Trophoblast cell (in vitro differentiated cells and primary cell): Measurements from ENCODE around the gene LUZP1.
A peak's percentile ranks its signal among the peaks of the same experiment; 100 is the strongest.

ENCODE experiments used
- DNase-seq, 2 donors: peaks; one replicate each; pipeline ENCODE4 v3.0.0-alpha.2; 2016
- H2AFZ ChIP-seq: 2 replicates; pipeline ENCODE4 v1.6.1; 2013; ENCODE audit warnings: low read length, moderate library complexity, mild to moderate bottlenecking; ENCODE audit not compliant: insufficient read depth, poor library complexity
- H2AK5ac ChIP-seq: 2 replicates; pipeline ENCODE4 v1.6.1; 2013; ENCODE audit warnings: mild to moderate bottlenecking, low read length
- H2BK120ac ChIP-seq: 2 replicates; pipeline ENCODE4 v1.6.1; 2013; ENCODE audit warnings: low read length, mild to moderate bottlenecking, moderate library complexity; ENCODE audit not compliant: insufficient read depth, poor library complexity
- H2BK12ac ChIP-seq: 2 replicates; pipeline ENCODE4 v1.6.1; 2013; ENCODE audit warnings: mild to moderate bottlenecking, low read length, moderate library complexity
- H2BK5ac ChIP-seq: 2 replicates; pipeline ENCODE4 v1.6.1; 2013; ENCODE audit warnings: low read length, low read depth, moderate library complexity, mild to moderate bottlenecking; ENCODE audit not compliant: poor library complexity
- H3K14ac ChIP-seq: 2 replicates; pipeline ENCODE4 v1.6.1; 2013; ENCODE audit warnings: mild to moderate bottlenecking, low read length
- H3K18ac ChIP-seq: 2 replicates; pipeline ENCODE4 v1.6.1; 2013; ENCODE audit warnings: mild to moderate bottlenecking, low read length
- H3K23ac ChIP-seq: 2 replicates; pipeline ENCODE4 v1.6.1; 2013; ENCODE audit warnings: low read length
- H3K27ac ChIP-seq: 2 replicates; pipeline ENCODE4 v1.5.1; 2013; ENCODE audit warnings: low read depth, mild to moderate bottlenecking, inconsistent platforms, low read length, moderate library complexity
- H3K27me3 ChIP-seq: 2 replicates; pipeline ENCODE4 v1.6.1; 2013; ENCODE audit warnings: inconsistent platforms, mild to moderate bottlenecking, low read length, moderate library complexity; ENCODE audit not compliant: insufficient read depth
- H3K36me3 ChIP-seq, 2 experiments: 1 replicate in 1 of 2; 2 replicates in 1 of 2; pipeline ENCODE4 v1.6.1; 2013; ENCODE audit warnings: low read length in 2 of 2, mild to moderate bottlenecking in 2 of 2, moderate library complexity in 1 of 2; ENCODE audit not compliant: insufficient read depth in 2 of 2, control insufficient read depth in 1 of 2
- H3K4ac ChIP-seq: 2 replicates; pipeline ENCODE4 v1.6.1; 2013; ENCODE audit warnings: low read depth, mild to moderate bottlenecking, low read length, moderate library complexity
- H3K4me1 ChIP-seq, 2 experiments: 1 replicate in 1 of 2; 2 replicates in 1 of 2; pipeline ENCODE4 v1.6.1; 2013; ENCODE audit warnings: low read length in 2 of 2, mild to moderate bottlenecking in 2 of 2, moderate library complexity in 1 of 2; ENCODE audit not compliant: insufficient read depth in 2 of 2, control insufficient read depth in 1 of 2
- H3K4me2 ChIP-seq: 2 replicates; pipeline ENCODE4 v1.6.1; 2013; ENCODE audit warnings: inconsistent platforms, mild to moderate bottlenecking, low read length, moderate library complexity
- H3K4me3 ChIP-seq: 2 replicates; pipeline ENCODE4 v1.5.1; 2013; ENCODE audit warnings: mild to moderate bottlenecking, low read depth, low read length, inconsistent platforms
- H3K79me1 ChIP-seq: one replicate; pipeline ENCODE4 v1.6.1; 2013; ENCODE audit warnings: low read length
- H3K79me2 ChIP-seq: 2 replicates; pipeline ENCODE4 v1.6.1; 2013; ENCODE audit warnings: low read length, mild to moderate bottlenecking; ENCODE audit not compliant: control insufficient read depth, insufficient read depth, poor library complexity
- H3K9ac ChIP-seq: 2 replicates; pipeline ENCODE4 v1.6.1; 2013; ENCODE audit warnings: mild to moderate bottlenecking, low read length
- H3K9me3 ChIP-seq: 2 replicates; pipeline ENCODE4 v1.6.1; 2013; ENCODE audit warnings: low read depth, mild to moderate bottlenecking, control low read depth, inconsistent platforms, low read length; ENCODE audit not compliant: insufficient read depth
- H4K12ac ChIP-seq: 2 replicates; pipeline ENCODE4 v1.6.1; 2013; ENCODE audit warnings: low read depth, mild to moderate bottlenecking, low read length, moderate library complexity
- H4K8ac ChIP-seq: 2 replicates; pipeline ENCODE4 v1.6.1; 2013; ENCODE audit warnings: low read depth, mild to moderate bottlenecking, low read length, moderate library complexity
- H4K91ac ChIP-seq: one replicate; pipeline ENCODE4 v1.6.1; 2013; ENCODE audit warnings: low read depth, mild to moderate bottlenecking, low read length, moderate library complexity
- WGBS: extraction: QIAGEN DNeasy Blood & Tissue Kit; methylation state at CpG from one replicate; pipeline ENCODE4 v1.1.7; 2013; ENCODE audit warnings: missing lambda C conversion rate; ENCODE audit not compliant: insufficient read length, insufficient coverage; ENCODE audit errors: extremely low coverage; 5-methylcytosine and 5-hydroxymethylcytosine counted together

LUZP1 gene

DNA sequence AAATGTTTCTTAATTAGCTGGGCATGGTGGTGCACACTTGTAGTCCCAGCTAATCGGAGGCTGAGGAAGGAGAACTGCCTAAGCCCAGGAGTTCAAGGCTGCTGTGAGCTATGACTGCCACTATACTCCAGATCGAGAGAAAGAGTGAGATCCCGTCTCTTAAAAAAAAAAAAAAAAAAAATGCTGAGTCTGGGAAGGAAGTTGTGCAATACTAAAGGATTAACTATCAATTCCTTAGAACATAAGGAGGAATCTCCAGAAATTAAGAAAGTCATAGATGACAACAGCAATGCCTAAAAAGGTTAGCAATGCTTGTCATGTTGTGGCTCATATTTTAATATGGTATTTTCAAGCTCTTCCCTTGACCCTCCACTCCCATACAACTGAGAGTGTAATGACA is 5.3 kb downstream of the LUZP1 start:
- H3K36me3 ChIP-seq = no peaks in the 10 kb centered on the region
- no peak overlapping the region for H3K18ac ChIP-seq
- H3K23ac ChIP-seq = no peak overlapping the region
- H2AK5ac ChIP-seq = no peak overlapping the region
- H3K27ac ChIP-seq = no peak overlapping the region
- no peak overlapping the region for H3K4me3 ChIP-seq
- peaks cover 31% of the 10 kb centered on the region for H3K79me2 ChIP-seq
- H3K4me2 ChIP-seq = no peak overlapping the region
- H3K27me3 ChIP-seq = no peaks in the 10 kb centered on the region
- DNase-seq = no peak
- peaks cover 9% of the 10 kb centered on the region for H3K79me1 ChIP-seq
- peak overlapping the region; percentile 97 for H3K4ac ChIP-seq
- H2AFZ ChIP-seq = no peak overlapping the region
- peaks cover 0 to 3% of the 10 kb centered on the region in 2 experiments for H3K4me1 ChIP-seq
- H3K9me3 ChIP-seq = no peaks in the 10 kb centered on the region
- no peak overlapping the region for H4K91ac ChIP-seq
- no CpG with 5 or more reads among the region's 3 CpGs for WGBS
- no peak overlapping the region for H4K12ac ChIP-seq
- no peak overlapping the region for H4K8ac ChIP-seq
- no peak overlapping the region for H2BK120ac ChIP-seq
- H2BK12ac ChIP-seq = no peak overlapping the region
- no peak overlapping the region for H3K14ac ChIP-seq
- H3K9ac ChIP-seq = no peak overlapping the region
- H2BK5ac ChIP-seq = no peak overlapping the region

DNA sequence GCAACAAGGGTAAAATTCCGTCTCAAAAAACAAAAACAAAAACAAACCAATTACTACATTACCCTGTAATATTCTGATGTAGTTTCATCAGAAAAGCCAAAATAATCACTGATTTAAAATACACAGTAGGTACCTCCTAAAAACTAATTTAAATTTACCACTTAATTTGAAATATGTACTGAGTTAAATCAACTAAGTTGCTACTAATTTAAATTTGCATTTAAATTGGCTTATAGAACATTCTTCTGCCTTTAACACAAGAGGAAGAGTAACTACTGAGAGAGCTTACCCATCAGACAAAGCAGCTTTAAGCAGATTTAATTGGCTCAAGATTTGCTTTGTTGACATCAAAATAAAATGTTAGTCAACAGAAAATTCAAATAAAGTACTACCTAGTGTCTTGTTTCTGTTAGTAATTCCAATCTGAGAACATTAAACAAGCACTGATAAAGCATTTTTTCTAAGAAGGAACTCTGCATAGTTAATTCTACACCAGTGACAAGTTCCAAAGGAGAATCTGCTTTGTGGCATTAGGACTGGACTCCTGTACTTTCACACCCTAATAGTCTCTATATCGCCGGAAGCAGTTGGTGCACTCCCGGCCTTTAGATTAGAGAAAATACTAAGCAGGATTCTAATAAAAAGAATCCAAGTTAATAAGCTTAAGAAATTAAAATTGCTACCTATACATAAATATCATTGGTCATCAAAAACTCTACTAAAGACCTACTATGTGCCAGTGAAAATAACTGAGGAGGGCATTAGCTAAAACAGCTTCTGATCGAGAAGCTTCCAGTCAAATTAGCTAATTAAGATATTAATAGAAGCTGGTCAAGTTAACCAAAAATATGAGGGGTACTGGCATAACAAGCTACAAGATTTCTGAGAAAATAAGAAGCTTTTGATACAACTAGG is 8.4 kb downstream of the LUZP1 start:
- peaks cover 21% of the 10 kb centered on the region for H3K79me2 ChIP-seq
- DNase-seq = no peak
- no peak overlapping the region for H2BK5ac ChIP-seq
- H4K91ac ChIP-seq = no peak overlapping the region
- H3K4ac ChIP-seq = peak overlapping the region; percentile 86
- no peak overlapping the region for H4K8ac ChIP-seq
- H3K14ac ChIP-seq = no peak overlapping the region
- no peak overlapping the region for H2BK12ac ChIP-seq
- no peak overlapping the region for H3K27ac ChIP-seq
- WGBS = no CpG with 5 or more reads among the region's 5 CpGs
- no peak overlapping the region for H3K9ac ChIP-seq
- H3K36me3 ChIP-seq = no peaks in the 10 kb centered on the region
- H3K4me3 ChIP-seq = no peak overlapping the region
- H3K4me1 ChIP-seq = no peaks in the 10 kb centered on the region
- H3K18ac ChIP-seq = no peak overlapping the region
- no peak overlapping the region for H2BK120ac ChIP-seq
- no peak overlapping the region for H3K4me2 ChIP-seq
- no peak overlapping the region for H2AK5ac ChIP-seq
- H3K23ac ChIP-seq = no peak overlapping the region
- H2AFZ ChIP-seq = no peak overlapping the region
- H4K12ac ChIP-seq = no peak overlapping the region
- H3K79me1 ChIP-seq = no peaks in the 10 kb centered on the region
- no peaks in the 10 kb centered on the region for H3K27me3 ChIP-seq
- no peaks in the 10 kb centered on the region for H3K9me3 ChIP-seq

DNA sequence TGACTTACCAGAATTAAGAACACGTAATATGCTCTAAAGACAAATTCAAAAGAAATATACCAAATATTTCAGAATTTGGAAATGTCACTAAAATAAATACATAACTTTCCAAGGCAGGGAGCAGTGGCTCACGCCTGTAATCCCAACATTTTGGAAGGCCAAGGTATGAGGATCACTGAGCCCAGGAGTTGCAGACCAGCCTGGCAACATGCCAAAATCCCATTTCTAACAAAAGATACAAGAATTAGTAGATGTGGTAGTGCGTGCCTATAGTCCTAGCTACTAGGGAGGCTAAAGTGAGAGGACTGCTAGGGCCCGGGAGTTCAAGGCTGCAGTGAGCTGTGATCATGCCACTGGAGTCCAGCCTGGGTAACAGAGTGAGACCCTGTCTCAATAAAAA is 11.7 kb downstream of the LUZP1 start:
- no peak overlapping the region for H3K14ac ChIP-seq

DNA sequence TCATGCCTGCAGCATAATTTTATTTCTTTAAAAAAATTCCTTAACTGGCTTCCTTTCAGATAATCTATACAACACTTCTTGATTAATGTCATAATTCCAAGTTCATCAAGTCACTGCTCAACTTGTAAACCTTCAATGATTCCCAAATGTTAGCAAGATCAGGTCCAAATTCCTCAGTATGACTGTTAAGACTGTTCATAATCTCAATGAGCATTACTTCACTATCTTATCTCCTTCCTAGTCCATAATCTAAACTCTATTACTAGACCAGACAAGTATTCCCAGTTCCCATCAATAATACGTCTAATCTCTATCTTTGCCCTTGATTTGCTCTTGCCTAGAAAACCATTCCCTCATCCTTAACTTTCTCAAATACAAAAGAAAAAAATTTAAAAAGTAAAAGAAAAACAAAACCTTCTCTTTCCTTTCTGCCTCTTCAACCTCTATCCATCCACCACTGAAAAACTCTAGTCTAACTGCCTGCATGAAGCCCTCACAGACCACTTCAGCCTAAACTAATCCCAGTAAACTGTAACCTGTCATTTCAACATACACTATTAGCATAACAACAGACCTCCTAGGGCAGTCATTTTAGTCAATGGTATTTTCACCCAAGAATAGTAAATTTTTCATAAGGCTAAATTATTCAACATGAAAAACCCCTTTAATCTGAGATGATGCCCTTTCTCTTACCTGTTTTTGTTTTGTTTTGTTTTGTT is 15.5 kb downstream of the LUZP1 start:
- no peak overlapping the region for H2AK5ac ChIP-seq
- H3K4me2 ChIP-seq = no peak overlapping the region
- no peak overlapping the region for H3K18ac ChIP-seq
- no peak overlapping the region for H3K9ac ChIP-seq
- no peak overlapping the region for H3K27ac ChIP-seq
- H3K14ac ChIP-seq = no peak overlapping the region
- H2AFZ ChIP-seq = no peak overlapping the region
- no peaks in the 10 kb centered on the region for H3K79me1 ChIP-seq
- H3K4me1 ChIP-seq = no peaks in the 10 kb centered on the region
- WGBS = 100% methylated on average over 1 of the region's 1 CpG
- no peaks in the 10 kb centered on the region for H3K9me3 ChIP-seq
- H2BK12ac ChIP-seq = no peak overlapping the region
- H4K8ac ChIP-seq = no peak overlapping the region
- H3K36me3 ChIP-seq = no peaks in the 10 kb centered on the region
- DNase-seq = peak in 1 of 2 donors; percentile 19
- no peak overlapping the region for H3K4me3 ChIP-seq
- no peak overlapping the region for H4K12ac ChIP-seq
- no peaks in the 10 kb centered on the region for H3K27me3 ChIP-seq
- peaks cover 18% of the 10 kb centered on the region for H3K79me2 ChIP-seq
- H2BK120ac ChIP-seq = no peak overlapping the region
- no peak overlapping the region for H2BK5ac ChIP-seq
- H3K23ac ChIP-seq = no peak overlapping the region
- no peak overlapping the region for H4K91ac ChIP-seq
- H3K4ac ChIP-seq = peak overlapping the region; percentile 95

More for the DNA sequence above, 11.7 kb downstream of the LUZP1 start:
- H3K4me1 ChIP-seq = no peaks in the 10 kb centered on the region
- H3K36me3 ChIP-seq = no peaks in the 10 kb centered on the region
- no CpG with 5 or more reads among the region's 4 CpGs for WGBS
- H3K79me1 ChIP-seq = no peaks in the 10 kb centered on the region
- no peak overlapping the region for H2AFZ ChIP-seq
- H2BK5ac ChIP-seq = no peak overlapping the region
- peaks cover 22% of the 10 kb centered on the region for H3K79me2 ChIP-seq
- H4K12ac ChIP-seq = no peak overlapping the region
- H3K9me3 ChIP-seq = no peaks in the 10 kb centered on the region
- no peak for DNase-seq
- no peaks in the 10 kb centered on the region for H3K27me3 ChIP-seq
- H3K18ac ChIP-seq = no peak overlapping the region
- no peak overlapping the region for H3K23ac ChIP-seq
- no peak overlapping the region for H4K91ac ChIP-seq
- no peak overlapping the region for H2BK12ac ChIP-seq
- no peak overlapping the region for H3K27ac ChIP-seq
- no peak overlapping the region for H2BK120ac ChIP-seq
- peak overlapping the region; percentile 98 for H3K4ac ChIP-seq
- H2AK5ac ChIP-seq = no peak overlapping the region
- H3K9ac ChIP-seq = no peak overlapping the region
- no peak overlapping the region for H3K4me3 ChIP-seq
- H3K4me2 ChIP-seq = no peak overlapping the region
- H4K8ac ChIP-seq = no peak overlapping the region
